ENCODE data around the gene TMEM30A.

The TMEM30A gene

GRCh38 chr6:75261299-75261698 lies 23.3 kb downstream of the TMEM30A start:
- no peak for DNase-seq

DNA sequence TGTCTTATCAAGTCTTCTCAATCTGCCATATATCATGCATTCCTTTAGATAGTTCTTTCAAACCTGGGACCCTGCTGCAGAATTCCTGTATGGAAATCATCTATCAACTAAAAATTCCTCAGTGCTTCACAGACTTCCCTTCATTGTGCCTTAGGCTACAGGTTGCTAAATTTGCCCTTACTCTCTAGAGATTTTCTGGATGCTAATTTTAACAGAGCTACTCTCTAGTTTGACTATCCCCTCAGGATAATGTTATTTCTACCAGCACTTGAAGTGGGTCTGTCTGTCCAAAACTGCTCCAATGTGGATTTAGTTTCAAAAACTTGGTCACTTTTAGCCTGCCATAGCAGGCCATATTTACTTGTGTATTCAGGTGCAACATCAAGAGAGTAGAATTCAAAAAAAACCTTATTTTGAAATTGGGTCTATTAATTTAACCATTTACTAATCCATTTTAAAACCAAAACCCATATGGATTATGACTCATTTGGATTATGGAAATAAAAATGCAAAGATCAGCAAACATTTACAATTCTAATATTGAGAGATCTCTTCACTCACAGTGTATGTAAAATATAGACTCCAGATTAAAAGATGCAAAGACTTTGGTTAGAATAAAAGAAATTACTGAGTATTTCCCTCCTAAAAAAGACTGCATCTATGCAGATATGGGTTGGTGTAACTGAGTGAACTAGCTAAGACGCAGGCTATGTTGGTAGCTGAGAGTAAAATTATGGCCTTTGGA lies 27.1 kb downstream of the TMEM30A start:
- no peak for DNase-seq

DNA sequence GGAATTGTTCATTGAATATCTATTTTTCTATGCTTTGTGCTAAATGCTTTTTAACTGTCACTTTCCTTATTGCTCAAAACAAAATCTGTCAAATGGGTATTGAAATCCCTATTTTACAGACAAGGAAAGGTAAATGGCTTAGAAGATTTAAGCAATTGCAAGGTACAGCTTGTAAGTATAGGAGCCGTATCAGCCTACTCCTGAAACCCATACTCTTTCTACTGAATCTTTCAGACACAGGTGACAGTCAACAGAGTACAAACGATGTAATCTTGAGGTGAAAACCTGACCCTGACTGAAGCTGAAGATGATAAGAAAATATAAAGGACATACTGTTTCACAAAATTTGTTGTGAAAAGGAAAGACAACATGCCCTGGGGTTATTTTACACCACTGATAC lies 34.0 kb downstream of the TMEM30A start:
- DNase-seq = no peak

DNA sequence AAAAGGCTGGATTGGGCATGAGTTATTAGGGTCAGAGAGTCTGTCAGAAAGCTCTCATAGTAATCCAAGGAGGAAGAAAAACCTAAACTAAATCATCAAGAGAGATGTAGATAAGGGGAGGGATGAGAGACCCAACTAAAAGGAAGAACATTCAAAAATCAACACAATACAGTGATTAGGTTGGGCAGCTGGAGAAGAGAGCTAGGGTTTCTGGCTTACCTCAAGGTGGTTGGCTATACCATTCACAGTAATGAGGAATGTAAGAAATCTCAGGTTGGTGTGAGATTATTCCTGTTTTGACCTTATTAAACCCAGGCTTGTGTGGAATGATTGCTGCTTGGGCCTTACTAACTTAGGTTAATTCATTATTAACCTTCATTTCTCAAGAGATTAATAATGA lies 34.8 kb downstream of the TMEM30A start:
- no peak for DNase-seq

GRCh38 chr6:75246386-75246785 lies 38.2 kb downstream of the TMEM30A start:
- DNase-seq = no peak

- no peak for DNase-seq
These were observed 40.5 kb downstream of the TMEM30A start for GRCh38 chr6:75244063-75244584.

DNA sequence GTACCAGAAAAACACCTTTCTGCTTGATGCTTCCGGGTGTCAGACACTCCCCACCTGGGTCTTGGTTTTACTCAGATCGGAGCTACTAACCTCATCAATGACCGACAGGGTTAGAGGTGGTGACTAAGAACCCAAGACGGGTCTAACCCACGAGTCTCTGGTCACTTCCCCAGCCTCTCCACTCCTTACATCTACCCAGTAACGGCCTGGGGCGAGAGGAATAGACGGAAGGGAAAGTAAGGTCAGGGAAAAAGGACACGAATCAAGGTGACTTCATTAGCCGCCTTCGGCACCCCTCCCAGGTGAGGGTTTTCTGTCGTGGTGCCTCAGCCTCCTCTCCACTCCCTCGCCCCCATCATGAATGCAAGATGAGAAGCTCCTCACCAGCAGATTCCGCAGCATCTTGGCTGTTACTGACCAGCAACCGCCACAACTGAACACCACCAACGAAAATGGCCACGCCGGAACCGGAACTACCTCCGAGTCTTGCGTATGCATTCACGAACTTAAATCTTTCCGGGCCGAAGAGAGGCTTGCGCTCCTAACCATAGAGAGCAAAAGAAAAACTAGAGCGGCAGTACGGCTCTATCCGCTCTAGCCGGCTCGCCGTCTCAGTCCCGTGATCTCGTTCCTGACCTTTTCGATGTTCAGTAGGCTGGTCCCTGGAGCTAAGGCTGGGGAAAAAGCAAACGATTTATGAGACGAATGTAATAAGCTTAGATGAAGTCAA lies 41.1 kb downstream of the TMEM30A start, which contains the start of gene COX7A2:
TSS of gene COX7A2 (minus strand) at position 469 of the 730 bp plus-strand sequence. CDS start at position 402, 67 bp downstream.
- peak; percentile 94 for DNase-seq

DNA sequence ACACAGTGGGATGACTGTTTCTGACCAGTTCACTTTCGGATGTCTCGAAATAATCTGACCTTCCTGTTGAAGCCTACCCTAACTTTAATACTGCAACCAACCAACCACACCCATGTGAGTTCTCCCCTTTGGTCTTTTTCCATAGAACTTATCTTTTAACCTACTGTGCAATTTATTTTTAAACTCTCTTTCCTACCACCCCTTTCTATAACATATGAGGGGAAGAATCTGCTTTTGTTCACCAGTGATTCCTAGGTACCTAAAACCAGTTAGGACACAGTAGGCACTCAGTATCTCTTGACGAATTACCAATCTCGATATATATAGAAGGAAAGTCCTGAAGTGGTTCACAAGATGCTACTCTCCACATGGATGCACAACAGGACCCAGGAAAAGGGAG lies 48.0 kb downstream of the TMEM30A start:
- no peak for DNase-seq

DNA sequence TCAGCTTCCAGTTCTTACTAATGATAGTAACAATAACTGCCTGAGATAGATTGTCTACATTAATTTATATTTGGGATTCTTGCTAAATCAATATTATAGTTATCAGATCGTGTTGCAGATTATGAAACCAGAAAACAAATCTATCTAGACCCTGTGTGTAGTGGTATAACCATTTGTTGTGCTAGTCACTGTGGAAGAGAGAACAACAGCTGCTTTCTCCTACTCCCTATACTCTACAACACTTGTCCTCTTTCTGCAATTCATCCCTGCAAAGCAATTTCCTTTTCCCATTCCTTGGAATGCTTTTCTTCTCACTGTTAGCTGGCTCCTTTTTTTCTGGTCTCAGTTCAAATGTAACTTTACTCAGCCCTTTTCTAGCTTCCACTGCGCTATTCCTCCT lies 49.3 kb downstream of the TMEM30A start:
- DNase-seq = no peak

DNA sequence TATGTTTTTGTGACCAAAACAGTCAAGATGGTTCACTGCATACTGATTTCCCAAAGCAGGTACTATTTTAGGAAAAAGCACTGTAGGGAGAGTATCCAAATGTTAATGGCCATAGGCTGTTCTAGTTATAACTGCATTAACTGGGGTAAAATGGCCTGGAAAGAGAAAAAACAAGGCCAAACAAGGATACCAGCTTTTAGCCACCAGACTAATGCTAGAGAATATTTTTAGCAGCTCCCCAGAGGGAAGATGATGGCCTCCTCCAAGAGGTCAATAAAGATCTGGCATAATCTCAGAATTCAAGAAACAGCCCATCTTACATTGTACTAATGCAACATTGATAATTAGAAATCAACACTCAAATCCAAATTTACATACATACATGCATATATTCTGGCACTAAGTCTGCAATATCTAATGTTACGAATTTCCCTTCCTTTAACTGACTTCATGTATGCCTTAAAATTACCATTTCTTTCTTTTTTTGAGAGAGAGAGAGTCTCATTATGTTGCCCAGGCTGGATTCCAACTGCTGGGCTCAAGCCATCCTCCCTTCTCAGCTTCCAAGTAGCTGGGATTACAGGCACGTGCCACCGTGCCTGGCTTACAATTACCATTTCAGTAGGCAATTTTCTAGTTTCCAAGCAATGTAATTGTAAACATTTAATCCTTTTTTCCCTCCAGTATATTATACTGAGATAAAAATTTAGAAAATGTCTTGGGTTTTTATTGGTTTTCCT lies 50.3 kb downstream of the TMEM30A start:
- DNase-seq = no peak

DNA sequence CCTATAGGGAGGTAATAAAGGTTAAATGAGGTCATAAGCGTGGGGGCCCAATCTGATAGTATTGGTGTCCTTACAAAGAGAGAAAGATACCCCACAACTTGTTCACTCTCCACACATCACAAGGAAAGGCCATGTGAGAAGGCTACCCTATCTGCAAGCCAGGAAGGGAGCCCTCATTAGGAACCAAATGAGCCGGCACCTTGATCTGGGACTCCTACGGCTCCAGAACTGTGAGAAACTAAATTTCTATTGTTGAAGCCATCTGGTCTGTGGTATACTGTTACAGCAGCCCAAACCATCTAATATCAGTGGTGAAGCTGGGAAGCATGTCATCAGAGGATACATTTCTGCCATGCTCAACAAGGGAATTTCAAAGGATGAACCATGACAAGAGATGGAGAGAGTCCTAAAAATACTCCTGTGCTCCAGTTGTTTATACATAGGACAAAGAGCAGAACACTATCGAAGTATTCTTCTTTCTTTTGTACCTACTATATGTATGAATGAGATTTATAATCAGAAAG lies 51.4 kb downstream of the TMEM30A start:
- no peak for DNase-seq

DNA sequence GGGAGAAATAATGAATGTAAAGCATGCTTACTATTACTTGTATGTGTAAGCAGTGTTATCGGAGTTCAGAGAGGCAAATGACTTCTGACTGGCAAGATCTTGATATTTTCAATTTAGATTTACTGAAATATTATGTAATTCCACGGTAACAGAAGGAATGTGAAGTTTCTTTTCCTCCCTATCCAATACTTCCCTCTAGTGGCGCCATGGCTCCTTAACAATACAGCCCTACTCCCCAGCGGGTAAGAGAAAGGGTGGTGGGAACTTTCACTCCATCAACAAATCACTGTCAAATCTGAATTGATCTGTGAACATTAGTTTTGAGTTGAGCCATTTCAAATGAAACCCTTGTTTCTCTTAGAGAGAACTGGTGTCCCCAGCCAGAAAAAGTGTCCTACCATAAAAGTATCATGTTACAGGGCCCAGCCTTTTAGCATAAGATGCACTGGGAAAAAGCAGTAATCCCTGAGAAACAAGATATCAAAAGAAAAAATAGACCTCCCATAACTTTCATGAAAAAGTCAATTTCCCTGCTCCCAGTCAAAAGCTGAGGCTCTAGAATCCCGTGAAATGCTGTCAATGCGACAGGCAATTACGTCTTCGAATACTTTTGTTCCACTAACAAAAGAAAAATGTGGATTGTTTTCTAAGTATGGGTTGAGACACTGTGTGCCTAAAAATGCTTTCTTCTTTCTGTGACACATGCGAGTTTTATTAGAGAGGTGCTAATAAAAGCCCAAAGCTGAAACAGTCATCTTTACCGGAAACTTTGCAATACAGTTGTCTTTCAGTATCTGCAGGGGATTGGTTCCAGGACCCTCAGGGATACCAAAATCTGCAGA lies 53.9 kb downstream of the TMEM30A start:
- DNase-seq = no peak

GRCh38 chr6:75224303-75224926 lies 60.2 kb downstream of the TMEM30A start:
- no peak for DNase-seq

GRCh38 chr6:75223428-75223827 lies 61.2 kb downstream of the TMEM30A start:
- no peak for DNase-seq

GRCh38 chr6:75222261-75222660 lies 62.3 kb downstream of the TMEM30A start:
- no peak for DNase-seq

DNA sequence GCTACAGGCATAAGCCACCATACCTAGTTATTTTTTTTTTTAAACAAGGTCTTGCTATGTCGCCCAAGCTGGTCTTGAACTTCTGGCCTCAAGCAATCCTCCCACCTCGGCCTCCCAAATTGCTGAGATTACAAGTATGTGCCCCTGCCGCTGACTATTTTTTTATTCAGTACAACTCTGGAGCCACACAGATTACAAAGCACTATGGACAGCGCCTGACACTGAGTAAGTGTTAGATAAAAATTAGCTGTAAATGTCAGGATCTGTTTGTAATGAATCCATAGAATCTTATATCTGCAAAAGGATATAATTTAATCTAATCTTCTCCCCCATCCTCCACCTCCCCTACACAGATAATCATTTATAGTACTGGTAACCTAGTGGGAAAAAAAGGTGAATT lies 63.5 kb downstream of the TMEM30A start:
- DNase-seq = no peak

GRCh38 chr6:75220357-75220756 lies 64.2 kb downstream of the TMEM30A start:
- DNase-seq = no peak

GRCh38 chr6:75219263-75219662 lies 65.3 kb downstream of the TMEM30A start:
- DNase-seq = no peak

- no peak for DNase-seq
These were observed 67.4 kb downstream of the TMEM30A start for GRCh38 chr6:75217193-75217592.

DNA sequence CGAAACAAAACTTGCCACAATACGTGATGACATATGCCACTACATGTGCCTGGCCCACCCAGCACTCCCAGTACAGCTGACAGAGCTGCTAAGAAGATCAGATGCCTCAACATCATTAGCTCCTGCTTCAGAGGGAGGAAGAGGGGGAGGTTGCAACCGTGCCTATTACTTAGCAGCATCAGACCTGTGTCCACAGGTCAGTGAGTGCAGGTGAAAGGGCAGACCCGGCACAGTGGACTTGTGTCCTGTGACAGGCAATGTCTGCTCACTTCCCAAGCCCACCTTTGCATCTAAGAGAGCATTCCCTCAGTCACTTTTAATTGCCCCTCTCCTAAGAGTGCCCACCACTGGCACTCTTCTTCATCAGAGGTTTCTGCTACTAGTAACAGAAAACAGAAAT lies 69.3 kb downstream of the TMEM30A start:
- DNase-seq = no peak

GRCh38 chr6:75213732-75214131 lies 70.9 kb downstream of the TMEM30A start:
- no peak for DNase-seq

- DNase-seq = no peak
These were observed 71.5 kb downstream of the TMEM30A start for GRCh38 chr6:75213112-75213511.
